Progenitor cell of endocrine pancreas (in vitro differentiated cells): ENCODE data around the gene CBFA2T3. TPM values are rescaled to one million over a fixed set of nuclear protein-coding genes. Genes with fewer than 3 reads are reported as not detected.

Experiments
- DNase-seq: peaks from one replicate; pipeline ENCODE4 v3.0.0; 2021; ENCODE audit warnings: low spot score; ENCODE audit not compliant: unreplicated experiment
- H3K27ac Mint-ChIP-seq: 2 replicates; pipeline ENCODE4 v1.8.0; 2021; ENCODE audit warnings: mild to moderate bottlenecking, moderate library complexity, mixed read lengths
- H3K27me3 Mint-ChIP-seq: 2 replicates; pipeline ENCODE4 v1.8.0; 2021; ENCODE audit warnings: mixed read lengths
- H3K36me3 Mint-ChIP-seq: 2 replicates; pipeline ENCODE4 v1.8.0; 2022; ENCODE audit warnings: mixed read lengths; ENCODE audit not compliant: insufficient read depth
- H3K4me1 Mint-ChIP-seq: 2 replicates; pipeline ENCODE4 v1.8.0; 2021; ENCODE audit warnings: low read depth, mixed read lengths
- H3K4me3 Mint-ChIP-seq: 2 replicates; pipeline ENCODE4 v1.8.0; 2021; ENCODE audit warnings: low read depth, mild to moderate bottlenecking, moderate library complexity, mixed read lengths
- H3K9me3 Mint-ChIP-seq: 2 replicates; pipeline ENCODE4 v1.8.0; 2021; ENCODE audit warnings: low read depth, mixed read lengths
- total RNA-seq: library from RNA; stranded (reverse); gene quantifications from 2 replicates; pipeline ENCODE4 v1.2.1, GENCODE V29; 2021
- TF ChIP-seq, protein P1 (sequence below): fragments of 200-600 bp; sonication (generic); IDR thresholded peaks from one replicate; pipeline ENCODE4 v1.5.0; 2021; ENCODE audit warnings: antibody characterized with exemption, mild to moderate bottlenecking; ENCODE audit not compliant: unreplicated experiment

Gene CBFA2T3
- total RNA-seq, 1 donor from 2014 or later = 12.9 TPM

DNA sequence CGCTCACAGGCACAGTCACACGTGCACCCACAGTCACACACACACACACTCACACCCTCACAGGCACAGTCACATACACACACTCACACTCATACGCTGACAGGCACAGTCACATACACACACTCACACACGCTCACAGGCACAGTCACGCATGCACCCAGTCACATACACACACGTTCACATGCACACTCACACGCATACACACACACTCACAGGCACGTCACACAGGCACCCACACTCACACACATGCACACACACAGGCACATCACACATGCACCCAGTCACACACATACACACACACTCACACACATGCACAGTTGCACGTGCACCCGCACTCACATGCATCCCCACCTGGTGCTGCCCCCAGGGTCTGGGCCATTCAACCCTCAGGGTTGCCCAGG is 46.1 kb upstream of the CBFA2T3 start:
- Mint-ChIP-seq H3K27ac (peak overlapping the region; percentile 1), H3K36me3 (no peaks in the 10 kb centered on the region), H3K27me3 (peaks cover 40% of the 10 kb centered on the region), H3K9me3 (peaks cover 13% of the 10 kb centered on the region), H3K4me1 (no peaks in the 10 kb centered on the region), H3K4me3 (no peak overlapping the region)
- TF ChIP-seq, protein P1, sequence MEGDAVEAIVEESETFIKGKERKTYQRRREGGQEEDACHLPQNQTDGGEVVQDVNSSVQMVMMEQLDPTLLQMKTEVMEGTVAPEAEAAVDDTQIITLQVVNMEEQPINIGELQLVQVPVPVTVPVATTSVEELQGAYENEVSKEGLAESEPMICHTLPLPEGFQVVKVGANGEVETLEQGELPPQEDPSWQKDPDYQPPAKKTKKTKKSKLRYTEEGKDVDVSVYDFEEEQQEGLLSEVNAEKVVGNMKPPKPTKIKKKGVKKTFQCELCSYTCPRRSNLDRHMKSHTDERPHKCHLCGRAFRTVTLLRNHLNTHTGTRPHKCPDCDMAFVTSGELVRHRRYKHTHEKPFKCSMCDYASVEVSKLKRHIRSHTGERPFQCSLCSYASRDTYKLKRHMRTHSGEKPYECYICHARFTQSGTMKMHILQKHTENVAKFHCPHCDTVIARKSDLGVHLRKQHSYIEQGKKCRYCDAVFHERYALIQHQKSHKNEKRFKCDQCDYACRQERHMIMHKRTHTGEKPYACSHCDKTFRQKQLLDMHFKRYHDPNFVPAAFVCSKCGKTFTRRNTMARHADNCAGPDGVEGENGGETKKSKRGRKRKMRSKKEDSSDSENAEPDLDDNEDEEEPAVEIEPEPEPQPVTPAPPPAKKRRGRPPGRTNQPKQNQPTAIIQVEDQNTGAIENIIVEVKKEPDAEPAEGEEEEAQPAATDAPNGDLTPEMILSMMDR = no peak
- no peak for DNase-seq

DNA sequence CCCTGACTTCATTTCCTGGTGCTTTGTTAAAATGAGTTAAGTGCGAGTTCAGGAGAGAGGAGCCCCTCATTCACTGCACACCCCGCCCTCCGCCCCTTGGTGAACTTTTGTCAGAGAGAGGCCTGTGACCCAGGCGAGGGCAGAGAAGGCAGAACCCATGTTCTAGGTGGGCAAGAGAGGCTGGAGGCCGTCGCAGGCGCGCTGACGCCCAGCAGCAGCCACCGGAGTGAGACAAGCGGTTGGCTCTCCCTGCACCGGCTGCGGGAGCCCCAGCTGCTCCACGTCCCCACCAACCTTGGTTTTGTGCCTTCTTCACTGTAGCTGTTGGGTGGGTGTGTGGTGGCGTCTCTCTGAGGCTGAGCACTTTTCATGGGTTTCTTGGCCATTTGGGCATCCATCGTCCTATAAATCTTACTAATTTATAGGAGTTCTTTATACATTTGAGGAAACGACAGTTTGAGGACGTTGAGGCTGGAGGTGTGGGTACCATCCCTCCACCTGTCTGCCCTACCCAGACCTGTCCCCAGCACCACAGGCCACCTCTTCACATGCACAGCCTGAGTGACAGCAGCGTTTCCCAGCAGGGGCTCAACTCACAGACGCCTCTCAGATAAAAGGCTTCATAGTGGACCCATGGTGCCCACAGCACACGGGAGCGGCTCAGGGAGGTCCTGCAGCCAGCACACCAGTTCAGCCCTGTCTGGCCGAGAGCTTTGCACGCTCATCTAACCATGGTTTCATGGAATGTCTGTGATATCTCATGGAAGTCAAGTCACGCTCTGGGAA is 45.2 kb upstream of the CBFA2T3 start:
- peaks cover 9% of the 10 kb centered on the region for H3K9me3 Mint-ChIP-seq
- no peak overlapping the region for H3K27ac Mint-ChIP-seq
- H3K27me3 Mint-ChIP-seq = peaks cover 40% of the 10 kb centered on the region
- TF ChIP-seq, protein P1 = no peak
- no peak overlapping the region for H3K4me3 Mint-ChIP-seq
- no peaks in the 10 kb centered on the region for H3K4me1 Mint-ChIP-seq
- no peaks in the 10 kb centered on the region for H3K36me3 Mint-ChIP-seq
- no peak for DNase-seq

DNA sequence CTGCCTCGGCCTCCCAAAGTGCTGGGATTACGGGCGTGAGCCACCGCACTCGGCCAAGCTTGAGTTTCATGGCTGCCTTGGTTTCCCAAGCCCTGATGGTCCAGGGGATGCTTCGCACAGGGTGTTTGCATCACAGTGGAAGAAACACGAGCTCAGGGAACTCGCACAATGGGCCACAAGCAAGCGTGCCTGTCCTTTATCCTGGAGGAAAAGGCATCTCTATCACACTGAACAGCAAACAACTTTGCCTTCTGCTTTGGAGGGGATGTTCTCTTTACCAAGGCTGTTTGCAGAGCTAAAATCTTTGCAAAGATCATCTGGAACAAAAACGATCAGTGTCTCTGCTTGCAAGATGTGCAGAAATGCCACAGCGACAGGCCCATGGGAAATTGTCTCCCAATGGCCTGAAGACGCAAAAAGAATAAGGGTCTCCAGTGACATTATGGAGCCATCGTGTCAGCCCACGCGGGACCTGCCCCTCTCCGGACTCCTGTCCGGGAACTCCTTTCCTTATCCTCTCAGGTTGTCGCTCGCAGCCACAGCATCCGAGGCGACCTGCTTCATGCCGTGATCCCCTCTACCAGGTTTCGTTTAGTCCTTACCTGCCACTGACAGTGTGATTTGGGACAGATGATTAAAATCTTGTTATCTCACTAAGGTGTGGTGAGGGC is 44.1 kb upstream of the CBFA2T3 start:
- H3K36me3 Mint-ChIP-seq = no peaks in the 10 kb centered on the region
- TF ChIP-seq, protein P1 = no peak
- DNase-seq = no peak
- H3K27ac Mint-ChIP-seq = no peak overlapping the region
- no peak overlapping the region for H3K4me3 Mint-ChIP-seq
- peaks cover 28% of the 10 kb centered on the region for H3K27me3 Mint-ChIP-seq
- no peaks in the 10 kb centered on the region for H3K4me1 Mint-ChIP-seq
- no peaks in the 10 kb centered on the region for H3K9me3 Mint-ChIP-seq

DNA sequence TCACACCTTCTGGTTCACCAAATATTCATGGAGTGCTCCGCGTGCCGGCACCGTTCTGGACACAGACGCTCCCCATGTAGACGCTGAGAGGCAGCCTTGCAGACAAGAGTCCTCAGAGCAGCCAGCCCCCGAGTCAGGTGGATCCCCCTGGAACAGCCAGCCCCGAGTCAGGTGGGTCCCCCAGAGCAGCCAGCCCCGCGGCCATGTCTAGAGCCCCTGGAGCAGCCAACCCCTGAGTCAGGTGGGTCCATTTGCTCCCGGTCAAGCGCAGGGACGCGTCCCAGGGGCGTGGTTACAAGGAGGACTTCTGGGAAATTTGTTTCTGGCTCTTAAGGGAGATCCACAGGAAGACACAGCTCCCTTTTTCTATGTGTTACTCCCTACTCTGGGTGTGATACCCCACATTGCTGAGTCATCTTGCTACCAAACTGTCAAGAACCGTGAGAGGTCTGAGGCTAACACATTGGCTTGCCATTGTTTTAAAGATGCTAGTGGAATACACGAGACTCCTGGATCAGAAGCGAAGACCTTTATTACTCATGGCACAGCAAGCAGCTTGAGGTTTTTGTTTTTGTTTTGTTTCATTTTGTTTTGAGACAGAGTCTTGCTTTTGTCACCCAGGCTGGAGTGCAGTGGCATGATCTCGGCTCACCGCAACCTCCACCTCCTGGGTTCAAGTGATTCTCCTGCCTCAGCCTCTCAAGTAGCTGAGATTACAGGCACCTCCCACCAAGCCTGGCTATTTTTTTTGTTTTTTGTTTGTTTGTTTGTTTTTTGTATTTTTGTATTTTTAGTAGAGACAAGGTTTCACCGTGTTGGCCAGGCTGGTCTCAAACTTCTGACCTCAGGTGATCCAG is 43.3 kb upstream of the CBFA2T3 start:
- H3K4me1 Mint-ChIP-seq = no peaks in the 10 kb centered on the region
- no peaks in the 10 kb centered on the region for H3K9me3 Mint-ChIP-seq
- H3K27me3 Mint-ChIP-seq = peaks cover 27% of the 10 kb centered on the region
- no peak overlapping the region for H3K4me3 Mint-ChIP-seq
- TF ChIP-seq, protein P1 = no peak
- no peaks in the 10 kb centered on the region for H3K36me3 Mint-ChIP-seq
- DNase-seq = no peak
- H3K27ac Mint-ChIP-seq = no peak overlapping the region

DNA sequence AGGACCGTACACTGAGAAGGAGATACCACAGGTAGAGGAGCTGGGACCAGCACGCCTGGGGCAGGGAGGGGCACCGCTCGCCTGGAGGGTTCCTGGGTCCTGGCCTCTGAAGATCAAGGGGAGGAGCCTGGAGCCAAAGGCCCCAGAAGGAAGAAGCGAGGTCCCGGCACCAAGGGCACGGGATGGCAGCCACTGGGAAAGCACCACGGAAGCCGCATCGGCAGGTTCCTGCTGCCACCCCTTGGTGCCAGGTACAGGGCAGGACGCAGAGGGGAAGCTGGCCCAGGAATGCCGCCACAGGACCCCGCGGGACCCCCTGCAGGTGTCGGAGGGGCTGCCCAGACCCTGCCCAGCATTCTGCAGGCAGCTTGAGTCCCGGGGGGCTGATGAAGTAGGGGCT is 42.5 kb upstream of the CBFA2T3 start:
- no peak for DNase-seq
- Mint-ChIP-seq H3K9me3 (no peaks in the 10 kb centered on the region), H3K36me3 (no peaks in the 10 kb centered on the region), H3K4me3 (no peak overlapping the region), H3K27ac (no peak overlapping the region), H3K4me1 (no peaks in the 10 kb centered on the region), H3K27me3 (peaks cover 19% of the 10 kb centered on the region)
- TF ChIP-seq, protein P1 = no peak
